Activated T-cell treated with anti-CD3 and anti-CD28 coated beads, Interleukin-2, amount 50 U/mL, for 1 hour (primary cell): Measurements from ENCODE around the gene ITGBL1.

Experiments
- DNase-seq: peaks from one replicate; pipeline ENCODE4 v3.0.0-alpha.2; 2020

ITGBL1 gene

GRCh38 chr13:101569807-101570206 lies 117.3 kb downstream of the ITGBL1 start:
- no peak for DNase-seq

- DNase-seq = no peak
Measured at GRCh38 chr13:101570410-101570809, 117.9 kb downstream of the ITGBL1 start.

GRCh38 chr13:101572456-101572855 lies 120.0 kb downstream of the ITGBL1 start:
- DNase-seq = no peak

- no peak for DNase-seq
Measured at GRCh38 chr13:101575581-101575980, 123.1 kb downstream of the ITGBL1 start.

GRCh38 chr13:101576455-101576854 lies 124.0 kb downstream of the ITGBL1 start:
- no peak for DNase-seq

- DNase-seq = no peak
Measured at GRCh38 chr13:101576977-101577376, 124.5 kb downstream of the ITGBL1 start.

GRCh38 chr13:101579281-101579802 lies 126.9 kb downstream of the ITGBL1 start:
- DNase-seq = no peak

- no peak for DNase-seq
Measured at GRCh38 chr13:101584331-101584730, 131.9 kb downstream of the ITGBL1 start.

- no peak for DNase-seq
Measured at GRCh38 chr13:101590479-101590878, 138.0 kb downstream of the ITGBL1 start.

- DNase-seq = no peak
Measured at GRCh38 chr13:101594936-101595335, 142.5 kb downstream of the ITGBL1 start.

- DNase-seq = no peak
Measured at GRCh38 chr13:101596803-101597202, 144.3 kb downstream of the ITGBL1 start.

- DNase-seq = no peak
Measured at GRCh38 chr13:101611491-101612475, 159.3 kb downstream of the ITGBL1 start.

GRCh38 chr13:101612735-101613134 lies 160.3 kb downstream of the ITGBL1 start:
- DNase-seq = no peak

GRCh38 chr13:101614491-101614890 lies 162.0 kb downstream of the ITGBL1 start:
- DNase-seq = no peak

GRCh38 chr13:101618440-101619187 lies 166.1 kb downstream of the ITGBL1 start:
- DNase-seq = no peak

- no peak for DNase-seq
Measured at GRCh38 chr13:101621099-101621498, 168.6 kb downstream of the ITGBL1 start.

- DNase-seq = no peak
Measured at GRCh38 chr13:101623470-101624209, 171.2 kb downstream of the ITGBL1 start.

- DNase-seq = no peak
Measured at GRCh38 chr13:101624210-101624922, 171.9 kb downstream of the ITGBL1 start.

GRCh38 chr13:101624981-101625380 lies 172.5 kb downstream of the ITGBL1 start:
- DNase-seq = no peak

- no peak for DNase-seq
Measured at GRCh38 chr13:101626925-101627555, 174.6 kb downstream of the ITGBL1 start.

- no peak for DNase-seq
Measured at GRCh38 chr13:101627556-101627943, 175.1 kb downstream of the ITGBL1 start.

GRCh38 chr13:101628900-101629299 lies 176.4 kb downstream of the ITGBL1 start:
- DNase-seq = no peak
